Urinary bladder (tissue), 4 donors: Measurements from ENCODE around the gene CISD3. TPM values are rescaled to one million over a fixed set of nuclear protein-coding genes. Genes with fewer than 3 reads are reported as not detected.

Experiments used
- DNase-seq: peaks from one replicate; pipeline ENCODE4 v3.0.0-alpha.2; 2015; ENCODE audit errors: extremely low spot score
- H3K27ac ChIP-seq: one replicate; pipeline ENCODE4 v1.5.1; 2013; ENCODE audit warnings: low read depth, mild to moderate bottlenecking, moderate library complexity
- H3K36me3 ChIP-seq: one replicate; pipeline ENCODE4 v1.6.1; 2013; ENCODE audit warnings: mild to moderate bottlenecking, moderate library complexity; ENCODE audit not compliant: insufficient read depth
- H3K4me1 ChIP-seq: one replicate; pipeline ENCODE4 v1.6.1; 2013; ENCODE audit warnings: mild to moderate bottlenecking, moderate library complexity; ENCODE audit not compliant: insufficient read depth
- H3K4me3 ChIP-seq: one replicate; pipeline ENCODE4 v1.5.1; 2013; ENCODE audit warnings: low read depth, low read length
- WGBS: extraction: QIAGEN DNeasy Blood & Tissue Kit; methylation state at CpG from one replicate; pipeline ENCODE4 v1.1.7; 2013; 5-methylcytosine and 5-hydroxymethylcytosine counted together
- polyA plus RNA-seq: library from polyadenylated mRNA; stranded (reverse); fragments of 200-250 nt; gene quantifications from one replicate; pipeline ENCODE4 v1.2.3, GENCODE V29; 2013
- total RNA-seq: library from RNA; depleted of rRNA; stranded (reverse); fragments of >200 nt; gene quantifications from one replicate; pipeline ENCODE4 v1.2.3, GENCODE V29; 2014
- donor health status: healthy with polysubstance abuse.
- donor health status: healthy.

The CISD3 gene
- total and polyA plus RNA-seq, 2 donors = 1.6 to 40.6 TPM

DNA sequence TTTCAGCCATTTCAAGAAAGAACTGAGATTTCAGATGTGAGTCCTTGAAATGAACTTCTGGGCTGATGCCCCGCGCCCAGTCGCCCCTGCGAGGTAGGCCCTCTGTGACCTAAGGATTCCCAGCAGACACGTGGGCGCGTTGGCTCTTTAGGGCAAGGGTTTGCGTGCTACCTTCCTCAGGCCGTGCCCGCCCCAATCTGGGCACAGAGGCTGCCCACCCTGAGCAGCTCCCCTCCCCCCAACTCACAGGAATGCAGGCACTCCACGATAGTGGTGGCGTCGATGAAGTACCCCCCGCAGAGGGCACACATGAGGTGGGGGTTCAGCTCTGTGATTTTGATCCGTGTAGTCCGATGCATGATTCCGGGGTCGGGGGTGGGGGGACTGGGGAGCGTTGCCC lies 9.9 kb downstream of the CISD3 start:
- 90% methylated on average over 19 of the region's 19 CpGs for WGBS
- H3K4me3 ChIP-seq = no peak overlapping the region
- DNase-seq = no peak
- no peaks in the 10 kb centered on the region for H3K4me1 ChIP-seq
- no peak overlapping the region for H3K27ac ChIP-seq
- no peaks in the 10 kb centered on the region for H3K36me3 ChIP-seq

- Histone ChIP-seq H3K27ac (no peak overlapping the region), H3K4me3 (no peak overlapping the region), H3K4me1 (no peaks in the 10 kb centered on the region), H3K36me3 (no peaks in the 10 kb centered on the region)
- DNase-seq = no peak
- WGBS = 70% methylated on average over 4 of the region's 4 CpGs
Observed at GRCh38 chr17:38740806-38741205, 10.7 kb downstream of the CISD3 start.

GRCh38 chr17:38741461-38741860 lies 11.3 kb downstream of the CISD3 start:
- WGBS = 49% methylated on average over 5 of the region's 5 CpGs
- Histone ChIP-seq H3K4me3 (no peak overlapping the region), H3K4me1 (no peaks in the 10 kb centered on the region), H3K27ac (no peak overlapping the region), H3K36me3 (no peaks in the 10 kb centered on the region)
- DNase-seq = no peak

DNA sequence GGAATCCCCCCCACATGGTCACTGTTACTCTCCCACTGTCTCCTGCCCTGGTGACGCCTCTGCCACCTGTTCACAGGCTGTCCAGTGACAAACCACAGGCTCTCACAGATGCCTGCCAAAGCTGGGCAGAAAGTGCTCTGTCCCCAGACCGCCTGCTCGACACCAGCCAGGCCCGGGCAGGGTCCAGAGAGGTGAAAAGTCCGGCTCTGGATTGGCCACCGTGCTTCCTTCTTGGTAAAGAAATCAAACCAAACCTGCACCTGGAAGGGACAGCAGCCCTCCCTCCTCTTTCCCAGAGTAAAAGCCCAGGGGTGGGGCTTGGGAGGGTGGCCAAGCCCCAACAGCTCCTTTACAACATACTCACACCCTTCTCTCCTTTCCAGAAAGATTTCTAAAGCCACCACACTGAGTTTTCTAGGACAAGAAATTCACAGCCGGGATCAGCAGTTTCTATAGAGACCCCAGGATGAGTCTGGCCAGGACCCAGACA lies 11.8 kb downstream of the CISD3 start:
- no peaks in the 10 kb centered on the region for H3K36me3 ChIP-seq
- no peak for DNase-seq
- WGBS = 20% methylated on average over 7 of the region's 7 CpGs
- H3K27ac ChIP-seq = peak overlapping the region; percentile 80
- H3K4me3 ChIP-seq = no peak overlapping the region
- H3K4me1 ChIP-seq = peaks cover 1% of the 10 kb centered on the region

GRCh38 chr17:38742411-38743308 lies 12.5 kb downstream of the CISD3 start:
- Histone ChIP-seq H3K27ac (peak overlapping the region; percentile 80), H3K36me3 (no peaks in the 10 kb centered on the region), H3K4me1 (peaks cover 1% of the 10 kb centered on the region), H3K4me3 (no peak overlapping the region)
- peak; percentile 99 for DNase-seq
- 27% methylated on average over 22 of the region's 22 CpGs for WGBS

- DNase-seq = no peak
- Histone ChIP-seq H3K36me3 (no peaks in the 10 kb centered on the region), H3K4me1 (peaks cover 1% of the 10 kb centered on the region), H3K27ac (no peak overlapping the region), H3K4me3 (no peak overlapping the region)
- WGBS = 78% methylated on average over 4 of the region's 4 CpGs
Observed at GRCh38 chr17:38743556-38744171, 13.5 kb downstream of the CISD3 start.

- Histone ChIP-seq H3K4me3 (no peak overlapping the region), H3K4me1 (peaks cover 1% of the 10 kb centered on the region), H3K27ac (no peak overlapping the region), H3K36me3 (no peaks in the 10 kb centered on the region)
- 45% methylated on average over 4 of the region's 4 CpGs for WGBS
- no peak for DNase-seq
Observed at GRCh38 chr17:38745545-38745944, 15.4 kb downstream of the CISD3 start.

GRCh38 chr17:38746004-38746848 lies 16.1 kb downstream of the CISD3 start:
- Histone ChIP-seq H3K4me3 (peak overlapping the region; percentile 67), H3K4me1 (peaks cover 1% of the 10 kb centered on the region), H3K27ac (no peak overlapping the region), H3K36me3 (no peaks in the 10 kb centered on the region)
- WGBS = 46% methylated on average over 8 of the region's 8 CpGs
- no peak for DNase-seq

- peak overlapping the region; percentile 67 for H3K4me3 ChIP-seq
- H3K27ac ChIP-seq = peak overlapping the region; percentile 12
- H3K36me3 ChIP-seq = no peaks in the 10 kb centered on the region
- WGBS = 3% methylated on average over 21 of the region's 21 CpGs
- DNase-seq = no peak
- peaks cover 1% of the 10 kb centered on the region for H3K4me1 ChIP-seq
Observed at GRCh38 chr17:38746849-38747462, 16.8 kb downstream of the CISD3 start.

DNA sequence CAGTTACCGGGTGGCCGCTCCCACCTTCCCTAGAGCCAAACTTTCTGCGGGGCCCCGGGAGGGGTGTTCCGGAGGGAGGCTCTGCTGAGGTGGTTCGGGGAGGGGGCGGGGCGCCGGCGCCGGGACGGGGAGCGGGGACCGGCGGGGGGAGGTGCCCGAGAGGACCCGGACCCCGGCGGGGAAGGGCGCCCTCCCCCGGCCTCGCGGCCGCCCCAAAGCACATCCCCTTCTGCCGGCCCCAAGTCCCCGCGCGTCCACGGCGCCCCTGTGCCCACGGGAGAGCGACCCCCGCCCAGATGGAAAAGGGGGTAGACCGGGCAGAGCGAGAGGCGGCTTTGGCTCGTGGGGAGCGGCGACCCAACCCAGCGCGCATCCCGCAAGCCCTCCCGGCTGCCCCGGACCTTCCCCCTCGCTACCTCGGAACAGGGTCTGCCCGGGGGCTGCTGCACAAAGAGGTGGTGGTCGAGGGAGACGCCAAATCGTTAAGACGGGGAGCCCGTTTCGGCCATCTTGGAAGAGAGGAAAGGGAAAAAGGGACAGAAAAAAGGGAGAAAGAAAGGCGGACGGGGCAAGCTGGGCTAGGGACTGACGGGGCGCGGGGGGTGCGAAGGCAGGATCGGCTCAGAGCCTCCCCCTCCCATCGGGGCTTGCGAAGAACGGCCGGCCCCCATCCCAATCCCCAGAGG lies 17.5 kb downstream of the CISD3 start:
- WGBS = 1% methylated on average over 64 of the region's 64 CpGs
- no peak for DNase-seq
- peak overlapping the region; percentile 44 for H3K27ac ChIP-seq
- H3K4me3 ChIP-seq = peak overlapping the region; percentile 67
- no peaks in the 10 kb centered on the region for H3K36me3 ChIP-seq
- H3K4me1 ChIP-seq = peaks cover 1% of the 10 kb centered on the region

- Histone ChIP-seq H3K4me3 (peak within 1 kb of the TSS; percentile 67), H3K4me1 (peaks cover 1% of the 10 kb centered on the region), H3K36me3 (no peaks in the 10 kb centered on the region), H3K27ac (peak within 1 kb of the TSS; percentile 85)
- peak; percentile 79 for DNase-seq
- WGBS = under 1% methylated on average over 47 of the region's 47 CpGs
Observed at GRCh38 chr17:38748149-38748891, 18.2 kb downstream of the CISD3 start, which contains the start of gene PCGF2. Gene PCGF2 (minus strand): TSS chr17:38748336. CDS start chr17:38740402, 7,934 bp downstream.

DNA sequence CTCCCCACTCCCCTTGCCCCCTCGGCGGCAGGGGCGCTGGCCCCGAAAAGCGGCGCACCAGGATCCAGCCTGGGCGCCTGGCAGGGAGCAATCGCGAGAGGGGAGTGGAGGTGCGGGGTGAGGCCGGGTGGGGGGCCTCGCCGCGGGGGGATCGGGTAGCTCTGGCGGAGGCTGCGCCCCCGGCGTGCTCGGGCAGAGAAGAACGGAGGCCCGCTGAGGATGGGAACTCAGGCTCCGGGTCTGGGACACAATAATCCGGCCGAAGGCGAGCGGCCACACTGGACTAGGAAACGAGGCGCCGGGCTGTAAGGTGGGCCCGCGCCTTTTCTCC lies 18.7 kb downstream of the CISD3 start:
- under 1% methylated on average over 32 of the region's 32 CpGs for WGBS
- H3K27ac ChIP-seq = peak overlapping the region; percentile 85
- H3K4me1 ChIP-seq = peaks cover 1% of the 10 kb centered on the region
- DNase-seq = no peak
- H3K4me3 ChIP-seq = peak overlapping the region; percentile 67
- H3K36me3 ChIP-seq = no peaks in the 10 kb centered on the region
